ENCODE measurements around the gene MINDY1.

Gene MINDY1

DNA sequence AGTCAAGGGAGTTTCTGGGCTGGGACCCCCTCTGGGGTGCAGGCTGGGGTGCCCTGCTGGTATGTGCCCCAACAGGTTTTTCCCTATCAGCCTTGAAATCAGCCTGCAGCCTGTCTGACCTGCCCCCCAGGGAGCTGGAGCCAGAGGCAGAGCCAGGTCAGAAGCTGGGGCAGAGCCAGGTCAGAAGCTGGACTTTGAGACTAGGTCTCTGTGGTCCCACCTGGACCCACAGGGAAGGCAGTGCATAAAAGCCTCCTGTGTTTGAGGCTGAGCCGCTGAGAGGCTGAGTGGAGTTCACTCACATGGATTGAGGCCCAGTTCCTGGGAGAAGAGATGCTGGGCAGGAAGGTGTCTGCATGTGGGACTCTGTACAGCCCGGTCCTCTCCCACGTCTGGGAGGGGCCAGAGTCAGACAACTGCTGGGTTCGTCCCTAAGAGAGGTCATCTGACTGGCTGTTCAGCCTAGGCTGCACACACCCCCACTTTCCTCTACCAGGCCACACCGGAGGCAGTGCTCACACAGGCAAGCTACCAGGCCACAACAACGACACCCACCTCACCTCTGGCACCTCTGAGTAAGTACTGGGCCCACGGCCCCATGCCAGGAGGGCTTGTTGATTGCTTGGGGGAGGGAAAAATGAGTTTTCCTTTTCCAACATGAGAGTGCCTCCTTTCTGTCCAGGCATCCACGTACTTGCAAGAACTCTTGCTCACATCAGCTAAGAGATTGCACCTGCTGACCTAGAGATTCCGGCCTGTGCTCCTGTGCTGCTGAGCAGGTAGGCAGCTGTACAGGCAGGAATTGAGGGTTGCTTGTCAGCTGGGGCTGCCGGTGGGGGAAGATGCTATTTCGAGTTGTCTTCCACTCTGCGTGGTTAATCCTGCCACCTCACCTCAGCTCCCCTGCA lies 24.6 kb downstream of the MINDY1 start, which contains the start of gene ANXA9:
ANXA9 (plus strand) TSS at position 488 of the 908 bp plus-strand sequence. CDS start 814 bp downstream, outside the sequence.
- no peak for FAIRE-seq

DNA sequence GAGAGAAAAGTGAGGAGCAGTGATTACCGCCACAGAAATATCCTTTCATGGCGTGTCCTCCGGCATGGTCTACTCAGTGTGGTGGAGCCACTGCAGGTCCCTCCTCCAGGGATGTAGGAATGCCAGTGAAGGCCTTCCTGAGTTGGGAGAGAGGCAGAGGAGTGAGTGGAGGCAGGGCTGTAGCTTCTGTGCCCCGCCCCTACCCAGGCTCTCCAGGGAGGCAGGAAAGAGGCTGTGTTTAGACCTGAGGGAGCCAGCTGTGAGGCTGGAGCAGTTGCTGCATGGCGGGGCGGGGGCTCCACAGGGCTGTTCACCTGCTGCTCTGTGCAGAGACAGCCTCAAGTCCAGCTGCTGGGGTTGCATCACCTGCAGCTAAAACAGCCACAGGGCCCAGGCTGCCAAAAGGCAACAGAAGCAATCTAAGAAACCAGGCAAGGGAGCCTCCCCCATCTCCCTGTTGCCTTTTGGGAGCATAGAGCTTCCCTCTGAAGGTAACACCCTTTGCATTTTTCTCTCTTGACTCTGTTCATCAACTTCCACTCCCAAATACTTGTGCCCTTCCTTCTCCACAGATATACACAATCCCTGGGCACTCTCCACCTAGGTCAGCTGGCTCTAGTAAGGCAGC lies 25.4 kb downstream of the MINDY1 start:
- FAIRE-seq, result no peak

DNA sequence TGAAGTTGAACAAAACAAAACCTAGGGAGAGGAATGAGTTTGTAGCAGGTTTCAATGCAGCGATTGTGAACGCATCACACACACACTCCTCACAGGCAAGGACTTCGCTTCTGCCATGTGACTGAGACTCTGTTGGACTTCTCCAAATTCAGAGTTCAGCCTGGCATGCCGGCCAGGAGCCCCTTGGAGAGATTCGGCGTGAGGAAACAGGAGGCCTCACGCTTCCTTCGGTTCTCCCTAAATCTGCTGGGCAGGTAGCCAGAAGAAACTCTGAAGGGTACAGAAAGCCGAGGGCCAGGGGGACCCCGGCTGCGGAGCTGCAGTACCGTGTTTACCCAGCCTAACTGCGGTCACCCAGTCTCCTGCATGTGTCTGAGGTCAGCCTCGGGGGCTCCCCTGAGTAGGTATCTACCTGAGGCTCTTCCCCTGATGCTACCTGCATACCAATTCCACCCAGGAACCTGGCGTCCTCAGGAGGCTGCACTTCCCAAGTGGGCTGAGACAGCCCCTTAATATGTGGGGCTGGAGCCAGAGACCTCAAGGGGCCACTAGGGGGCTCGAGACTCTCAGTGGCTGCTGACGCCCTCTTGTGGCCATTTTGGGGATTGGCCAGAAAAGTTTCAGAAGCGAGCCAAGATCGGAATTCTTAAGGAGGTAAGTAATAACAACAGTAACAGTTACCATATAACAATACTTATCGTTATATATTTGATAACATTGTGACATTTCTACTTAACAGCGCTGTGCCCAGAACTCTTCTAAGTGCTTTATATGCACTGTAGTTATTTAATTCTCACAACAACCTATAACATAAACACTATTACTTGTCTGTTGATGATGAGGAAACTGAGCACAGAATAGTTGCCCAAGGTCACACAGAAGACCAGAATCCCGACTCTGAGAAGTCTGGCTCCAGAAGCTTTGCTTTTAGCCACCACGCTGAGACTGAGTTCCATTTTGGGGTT lies 27.3 kb downstream of the MINDY1 start:
- peak; percentile 82 for FAIRE-seq

DNA sequence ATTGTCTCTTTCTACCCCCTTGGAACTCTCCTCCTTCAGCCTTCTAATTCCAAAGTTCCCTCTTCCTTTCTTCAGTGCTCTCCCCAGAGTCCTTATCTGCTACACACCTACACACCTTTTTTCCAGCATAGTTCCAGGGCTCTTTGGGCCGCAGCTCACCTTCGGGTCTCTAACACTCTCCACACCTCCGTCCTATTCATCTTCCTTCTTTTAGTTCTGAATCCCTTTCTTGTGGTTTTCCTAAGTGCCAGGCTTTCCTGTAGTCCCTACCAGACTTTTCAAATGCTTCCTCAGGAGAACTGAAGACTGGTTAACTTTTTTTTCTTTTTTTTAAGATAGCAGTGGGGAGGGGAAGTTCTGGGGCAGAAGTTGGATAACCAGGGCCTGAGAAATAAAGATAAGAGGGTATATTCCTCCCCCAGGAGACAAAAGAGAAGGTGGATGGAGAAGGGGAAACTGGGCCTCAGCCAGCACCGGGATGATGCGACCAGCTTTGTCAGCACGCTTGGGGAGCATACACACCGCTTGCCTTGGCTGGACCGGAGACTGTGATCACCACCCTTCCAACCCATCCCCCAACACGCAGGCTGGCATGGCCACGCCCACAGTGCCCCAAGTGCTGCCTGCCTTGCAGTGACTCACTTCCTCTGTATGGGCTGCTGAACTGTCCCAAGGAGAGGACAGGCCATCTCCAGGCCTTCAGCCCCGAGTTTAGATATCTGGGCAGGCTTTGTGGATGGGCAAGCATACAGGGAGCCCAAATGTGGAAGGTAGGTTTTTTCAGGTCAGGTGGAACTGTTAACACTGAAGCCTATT lies 29.6 kb downstream of the MINDY1 start:
- FAIRE-seq, result no peak

DNA sequence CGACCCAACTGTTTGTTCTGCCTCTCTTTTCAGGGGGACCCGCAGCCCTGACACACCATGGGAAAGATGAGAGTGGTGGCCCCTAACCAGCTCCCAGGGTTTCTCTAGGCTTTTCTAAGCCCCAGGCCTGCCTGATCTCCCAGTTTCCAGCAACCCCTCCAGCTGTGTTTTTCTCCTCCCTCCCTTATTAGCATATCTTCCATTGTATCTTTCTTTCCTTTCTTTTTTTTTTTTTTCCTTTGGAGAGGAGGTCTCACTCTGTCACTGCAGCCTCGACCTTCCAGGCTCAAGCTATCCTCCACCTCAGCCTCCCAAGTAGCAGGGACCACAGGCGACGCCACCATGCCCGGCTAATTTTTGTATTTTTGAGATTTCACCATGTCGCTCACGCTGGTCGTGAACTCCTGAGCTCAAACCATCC lies 30.3 kb downstream of the MINDY1 start:
- FAIRE-seq, result no peak

DNA sequence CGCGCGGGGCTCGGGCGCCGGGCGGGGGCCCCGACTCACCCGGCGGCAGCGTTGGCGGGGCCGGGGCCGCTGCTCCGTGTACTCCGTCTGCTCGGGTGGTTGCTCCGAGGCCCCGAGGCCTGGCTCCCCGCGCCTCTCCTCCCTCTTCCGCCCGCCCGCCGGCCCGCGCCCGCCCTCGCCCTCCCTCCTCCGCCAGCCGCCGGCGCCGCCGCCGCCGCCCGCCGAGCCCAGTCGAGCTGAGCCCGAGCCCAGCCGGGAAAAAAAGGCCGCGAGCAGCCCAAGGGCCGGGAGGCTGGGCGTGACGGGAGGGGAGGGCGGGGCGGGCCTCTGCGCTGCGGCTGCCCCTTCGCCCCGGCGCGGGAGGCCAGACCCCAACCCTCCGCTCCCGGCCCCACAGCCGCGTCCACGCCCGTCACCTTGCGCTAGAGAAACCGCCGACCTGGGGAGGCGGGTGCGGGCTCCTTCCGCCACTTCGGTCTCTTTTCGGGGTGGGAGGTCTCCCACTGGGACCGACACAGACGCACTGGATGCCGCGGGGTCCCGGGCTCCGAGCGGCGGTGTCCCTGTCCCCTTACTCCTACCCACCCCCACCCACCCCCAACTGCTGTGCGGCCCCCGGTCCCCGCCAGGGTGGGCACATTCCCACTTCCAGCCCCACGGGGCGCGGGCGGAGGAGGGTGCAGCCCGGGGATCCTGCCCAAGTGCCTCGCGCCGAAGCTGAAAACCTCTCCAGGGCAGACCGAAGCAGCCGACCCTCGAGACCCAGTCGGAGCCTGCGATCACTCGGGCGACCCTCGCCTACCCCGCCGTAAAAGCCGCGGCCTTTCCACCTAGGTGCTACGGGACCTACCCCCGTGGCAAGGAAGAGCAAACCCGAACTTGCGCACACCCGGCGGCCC lies 31.9 kb downstream of the MINDY1 start, which contains the start of gene CERS2:
CERS2 (minus strand) TSS at position 256 of the 899 bp plus-strand sequence. CDS start 5,745 bp downstream, outside the sequence.
- no peak for FAIRE-seq

DNA sequence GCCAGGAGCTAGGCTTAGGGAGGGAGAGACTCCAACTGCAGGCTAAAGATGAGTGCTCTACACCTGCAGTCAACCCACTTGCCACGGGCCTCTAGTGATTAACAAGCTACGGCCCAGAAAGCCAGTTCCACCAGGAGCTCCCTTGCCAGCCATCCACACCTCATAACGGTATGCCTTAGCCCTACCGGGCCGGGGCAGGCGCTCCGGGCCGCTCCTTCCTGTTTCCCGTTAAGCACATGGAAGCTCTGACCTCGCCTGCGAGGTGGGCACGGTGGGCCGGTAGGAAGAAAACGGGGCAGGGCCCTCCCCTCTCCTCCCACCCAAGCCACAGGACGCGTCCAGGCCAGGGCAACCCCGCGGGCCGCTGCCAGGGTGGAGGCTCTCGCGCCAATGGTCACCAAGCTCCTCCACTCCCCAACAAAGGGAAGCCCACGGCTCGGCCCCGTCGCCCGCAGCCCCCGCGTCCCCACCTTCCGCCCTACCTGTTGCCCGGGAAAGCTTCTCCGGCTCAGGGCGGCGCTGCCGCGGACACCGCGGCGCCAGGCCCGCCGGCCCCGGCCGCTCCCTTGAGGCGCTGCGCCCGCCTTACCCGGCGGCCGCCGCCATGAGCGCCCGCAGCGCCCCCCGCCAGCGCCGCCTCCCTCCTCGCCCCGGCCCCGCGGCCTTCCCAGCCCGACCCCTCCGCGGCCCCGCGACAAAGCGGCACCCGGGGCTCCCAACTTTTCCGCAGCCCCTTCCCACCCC lies 32.7 kb downstream of the MINDY1 start:
- FAIRE-seq, result no peak

DNA sequence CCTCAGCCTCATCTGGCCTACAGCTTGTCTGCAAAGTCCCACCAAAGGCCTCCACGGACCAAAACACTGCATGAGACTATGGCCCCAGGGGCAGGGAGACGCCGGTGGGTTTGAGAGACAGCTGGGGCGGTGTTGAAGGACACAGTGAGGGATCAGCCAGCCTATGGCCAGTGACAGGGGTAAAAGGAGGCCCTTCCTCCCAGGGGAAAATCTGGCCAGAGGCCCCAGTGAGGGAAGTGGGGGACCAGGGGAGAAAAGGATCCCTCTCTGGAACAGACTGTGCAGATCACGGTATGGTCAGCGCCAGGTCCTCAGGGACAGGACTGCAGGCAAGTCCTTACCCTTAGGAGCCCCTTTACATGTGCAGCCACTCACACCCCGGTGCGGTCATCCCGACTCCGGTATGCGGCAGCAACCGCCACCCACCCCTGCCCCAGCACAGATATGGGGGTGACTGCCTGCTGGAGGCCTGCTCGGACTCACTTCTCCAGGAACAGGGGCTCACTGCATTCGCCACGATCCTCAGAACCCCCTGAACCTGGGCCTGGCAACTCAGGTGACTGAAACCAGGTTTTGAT lies 33.4 kb downstream of the MINDY1 start:
- no peak for FAIRE-seq

DNA sequence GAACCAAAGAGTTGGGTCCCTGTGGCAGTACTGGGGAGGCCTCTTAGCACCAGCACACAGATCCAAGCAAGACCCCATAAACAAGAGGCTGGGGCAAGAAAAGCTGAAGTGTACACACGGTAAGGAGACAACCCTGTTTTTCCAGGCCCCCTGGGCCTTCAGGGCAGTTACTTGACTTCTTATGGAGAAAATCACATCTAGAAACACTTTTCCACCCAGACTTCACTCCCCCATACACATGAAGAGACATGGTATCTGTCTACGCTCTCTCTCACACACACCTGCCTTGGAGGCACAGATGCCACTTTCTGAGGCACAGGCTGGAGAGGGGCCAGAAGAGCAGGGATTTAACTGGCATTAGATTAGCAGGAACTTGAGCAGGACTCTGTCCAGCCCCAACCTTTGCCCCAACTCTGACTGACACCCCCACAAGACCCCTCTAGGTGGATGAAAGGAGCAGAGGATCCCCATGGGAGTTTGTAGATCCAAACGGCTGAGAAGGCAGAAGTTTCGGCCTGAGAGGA lies 34.2 kb downstream of the MINDY1 start:
- no peak for FAIRE-seq

DNA sequence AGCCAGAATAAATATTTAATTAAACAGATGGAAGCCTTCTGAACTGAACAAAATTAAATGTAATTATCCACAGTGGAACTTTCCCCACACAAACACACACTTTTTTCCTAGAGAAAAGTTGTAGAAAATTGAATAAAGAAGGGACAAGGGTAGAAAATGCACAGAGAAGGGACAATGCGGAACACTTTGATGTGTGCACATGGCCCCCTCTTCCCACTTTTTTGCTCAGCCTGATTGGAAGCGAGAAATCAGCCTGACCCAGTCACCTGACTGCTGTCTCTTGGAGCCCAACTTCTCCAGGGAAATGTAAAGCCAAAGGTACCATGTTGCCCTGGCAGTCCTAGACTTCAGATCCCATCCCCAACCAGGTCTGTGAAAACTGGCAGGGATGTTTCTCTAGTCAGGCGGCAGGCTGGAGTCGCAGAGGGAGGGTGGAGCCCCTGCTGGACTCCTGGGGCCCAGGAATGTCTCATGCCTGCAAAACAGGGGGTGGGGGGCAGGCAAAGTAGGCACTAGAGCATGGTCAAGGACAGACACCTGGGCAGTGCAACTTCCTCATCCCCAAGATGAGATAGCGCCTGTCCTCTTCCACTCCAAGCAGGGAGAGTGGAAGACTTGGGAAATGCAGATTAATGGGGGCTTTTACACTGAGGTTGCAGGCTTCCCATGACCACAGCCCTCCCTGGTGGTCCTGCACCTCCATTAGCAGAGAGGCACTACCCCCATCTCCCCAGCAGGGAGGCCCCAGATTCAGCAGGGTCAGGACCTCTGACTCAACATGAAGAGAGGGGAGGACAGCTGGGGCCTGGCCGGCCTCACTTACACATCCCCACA lies 34.9 kb downstream of the MINDY1 start:
- no peak for FAIRE-seq

DNA sequence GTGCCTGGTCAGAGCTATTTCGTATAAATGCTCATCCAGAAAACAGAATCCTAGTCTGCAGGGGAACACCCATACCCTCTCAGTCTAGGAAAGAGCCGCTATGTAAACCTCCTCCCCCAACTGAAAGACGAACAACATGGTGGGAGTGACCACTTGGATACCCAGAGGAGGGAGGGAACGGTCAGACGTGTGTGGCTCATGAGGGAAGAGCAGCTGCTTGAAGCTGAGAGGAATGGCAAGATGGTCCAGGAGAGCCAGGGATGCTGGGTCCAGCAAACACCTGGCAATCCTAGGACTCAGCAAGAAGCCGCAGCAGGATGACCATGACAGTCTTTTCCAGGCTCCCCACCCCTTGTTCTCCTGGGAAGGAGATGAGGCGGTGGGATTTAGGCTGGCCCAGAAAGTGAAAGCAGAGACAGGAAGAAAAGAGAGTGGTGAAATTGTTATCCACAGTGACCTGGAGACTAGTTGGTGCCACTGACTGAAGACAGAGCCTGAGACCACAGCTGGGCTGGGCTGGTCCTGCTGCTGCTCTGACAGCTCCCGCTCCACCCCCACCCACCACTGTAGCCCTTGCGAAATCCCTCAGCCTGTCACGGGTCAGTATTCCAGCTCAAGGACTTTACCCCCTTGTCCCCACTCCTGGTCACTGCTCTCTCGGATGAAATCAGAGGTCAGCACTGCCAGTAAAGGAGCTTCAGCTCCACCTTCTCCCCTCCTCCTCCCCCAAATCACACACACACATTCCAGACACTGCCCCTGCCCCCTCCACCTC lies 35.7 kb downstream of the MINDY1 start:
- no peak for FAIRE-seq

DNA sequence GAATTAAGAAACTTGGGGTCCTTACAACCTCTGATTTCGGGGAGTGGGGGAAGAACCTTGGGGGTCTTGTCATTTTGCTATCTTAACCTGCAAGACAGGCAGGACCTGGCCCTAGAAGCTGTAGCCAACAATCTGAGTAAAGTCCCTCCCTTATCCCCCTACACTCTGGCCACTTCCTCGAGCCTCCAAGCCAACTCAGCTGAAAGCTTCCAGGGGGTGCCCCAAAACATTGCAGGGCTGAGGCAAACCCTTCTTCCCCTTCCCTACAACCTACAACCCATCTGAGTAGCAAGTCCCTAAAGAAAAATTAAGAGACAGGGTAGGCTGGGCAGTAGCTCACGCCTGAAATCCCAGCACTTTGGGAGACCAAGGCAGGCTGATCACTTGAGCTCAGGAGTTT lies 37.1 kb downstream of the MINDY1 start:
- FAIRE-seq, result no peak

DNA sequence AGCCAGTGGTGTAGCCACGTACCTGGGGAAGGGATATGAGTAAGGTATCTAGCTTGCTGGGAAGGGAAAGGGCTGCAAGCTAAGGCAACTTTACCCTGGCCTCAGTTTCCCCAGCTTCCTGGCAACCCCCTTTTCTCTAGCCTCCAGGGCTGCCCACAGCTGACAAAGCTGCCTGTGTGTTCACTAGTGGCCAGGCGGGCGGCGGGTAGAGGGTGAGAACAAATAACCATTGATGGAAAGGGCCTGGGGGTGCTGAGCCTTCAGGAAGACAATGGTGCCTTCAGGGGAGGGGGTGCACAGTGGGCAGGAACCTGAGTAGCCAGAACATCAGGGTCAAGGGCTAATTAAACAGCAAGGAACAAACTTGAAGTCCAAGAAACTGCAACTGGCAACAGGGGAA lies 38.2 kb downstream of the MINDY1 start:
- FAIRE-seq, result no peak

DNA sequence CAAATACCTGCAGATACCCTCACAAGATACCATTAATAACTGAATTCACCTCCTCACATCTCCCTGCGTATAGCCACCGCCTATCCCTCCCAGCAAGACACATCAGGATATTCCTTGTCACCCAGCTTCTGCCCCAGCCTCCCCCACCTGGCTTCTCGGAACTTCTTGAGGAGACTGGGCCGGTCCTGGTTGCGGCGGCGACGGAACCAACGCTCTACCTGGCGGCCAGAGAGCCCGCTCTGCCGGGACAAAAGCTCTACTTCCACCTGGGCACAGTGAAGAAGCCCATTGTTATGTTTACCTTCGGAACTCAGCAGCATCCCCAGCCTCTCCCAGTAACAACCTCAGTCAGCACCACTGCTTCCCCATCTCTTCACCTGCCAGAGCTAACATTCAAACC lies 38.8 kb downstream of the MINDY1 start:
- no peak for FAIRE-seq

DNA sequence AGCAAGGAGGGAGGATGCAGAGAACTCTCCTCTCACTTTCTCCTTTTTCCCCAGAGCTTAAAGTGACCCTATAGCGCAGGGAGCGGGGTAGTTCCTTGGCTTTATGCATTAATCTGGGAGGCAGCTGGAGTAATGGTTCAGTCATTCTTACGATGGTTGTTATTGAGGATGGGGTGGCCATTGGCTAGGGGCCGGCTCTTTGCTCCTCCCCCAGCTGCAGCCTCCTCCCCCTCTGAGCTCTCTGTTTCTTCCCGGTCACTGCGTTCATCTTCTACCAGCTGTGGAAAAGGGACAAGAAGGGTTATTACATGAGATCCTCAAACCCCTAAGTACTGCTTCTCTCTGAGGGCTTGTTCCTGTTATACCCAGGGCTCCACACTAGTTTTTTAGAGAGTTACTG lies 40.7 kb downstream of the MINDY1 start:
- no peak for FAIRE-seq

DNA sequence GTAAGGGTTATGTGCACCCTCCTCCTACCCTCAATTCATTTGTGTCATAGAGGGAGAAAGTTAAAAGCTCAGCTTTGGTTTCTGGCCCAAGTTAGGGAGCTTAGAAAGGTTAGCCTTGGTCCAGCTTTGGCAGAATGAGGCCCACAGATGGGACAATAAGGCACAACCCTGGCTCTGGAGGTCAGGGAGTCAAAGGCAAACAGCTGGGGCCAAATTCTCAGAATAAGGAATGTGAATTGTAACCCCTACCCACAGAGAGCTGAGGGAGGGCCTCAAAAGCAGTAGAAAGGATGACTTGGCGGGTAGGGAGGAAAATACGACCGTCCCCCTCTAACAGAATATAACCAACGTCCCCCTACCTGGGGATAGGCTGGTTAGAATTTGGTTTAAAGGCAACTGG lies 41.1 kb downstream of the MINDY1 start:
- no peak for FAIRE-seq

DNA sequence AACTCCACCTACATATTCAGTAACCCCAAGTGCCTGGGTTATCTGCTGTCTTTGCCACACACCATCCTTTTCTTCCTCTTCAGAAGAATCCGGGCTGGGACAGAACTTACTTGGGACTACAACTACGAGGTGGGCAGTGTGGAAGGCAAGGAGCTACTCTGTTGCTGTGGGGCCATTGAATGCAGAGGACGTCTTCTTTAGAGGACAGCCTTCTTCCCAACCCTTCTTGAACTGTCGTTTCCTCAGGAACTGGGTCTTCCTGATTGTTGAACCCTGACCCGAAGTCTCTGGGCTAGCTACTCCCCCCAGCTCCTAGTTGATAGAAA lies 42.6 kb downstream of the MINDY1 start:
- FAIRE-seq, result no peak

All from endometrium (tissue), 2 donors.